Measurements from ENCODE around the gene SORCS2. TPM values are rescaled to one million over a fixed set of nuclear protein-coding genes. Genes with fewer than 3 reads are reported as not detected.

The SORCS2 gene
- total RNA-seq, 1 donor from 2014 or later, result 3.0 TPM

DNA sequence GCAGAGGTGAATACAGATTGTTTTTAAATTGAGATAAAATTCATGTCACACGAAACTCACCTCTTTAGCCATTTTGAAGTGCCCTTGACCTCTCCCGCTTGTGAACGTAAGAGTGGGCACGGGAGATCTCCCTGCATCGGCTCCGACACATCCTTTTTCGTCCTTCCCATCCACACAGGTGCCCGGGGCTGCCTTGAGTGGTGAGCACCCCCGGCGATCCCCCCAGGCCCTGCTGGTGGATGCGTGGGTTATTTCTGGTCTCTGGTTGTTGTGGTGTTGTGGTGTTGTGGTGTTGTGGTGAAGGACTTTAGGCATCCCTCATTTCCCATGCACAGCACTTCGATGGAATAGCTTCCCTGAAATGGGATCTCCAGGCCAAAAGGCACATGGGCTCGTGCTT lies 196.3 kb downstream of the SORCS2 start:
- Mint-ChIP-seq H3K27me3 (ENCODE audit: unreplicated experiment) (peaks cover 19% of the 10 kb centered on the region), H3K4me1 (ENCODE audit: unreplicated experiment) (peaks cover 5% of the 10 kb centered on the region), H3K9me3 (ENCODE audit: unreplicated experiment) (no peaks in the 10 kb centered on the region), H3K27ac (ENCODE audit: unreplicated experiment) (no peak overlapping the region), H3K36me3 (ENCODE audit: unreplicated experiment) (no peaks in the 10 kb centered on the region), H3K4me3 (ENCODE audit: unreplicated experiment) (no peak overlapping the region)
- DNase-seq (ENCODE audit: extremely low spot score, unreplicated experiment), result peak; percentile 68
- no peak for TF ChIP-seq CTCF (IDR thresholded peaks at IDR 0.05)

- Mint-ChIP-seq H3K9me3 (ENCODE audit: unreplicated experiment) (no peaks in the 10 kb centered on the region), H3K36me3 (ENCODE audit: unreplicated experiment) (no peaks in the 10 kb centered on the region), H3K27me3 (ENCODE audit: unreplicated experiment) (peaks cover 22% of the 10 kb centered on the region), H3K27ac (ENCODE audit: unreplicated experiment) (no peak overlapping the region), H3K4me3 (ENCODE audit: unreplicated experiment) (no peak overlapping the region), H3K4me1 (ENCODE audit: unreplicated experiment) (peaks cover 5% of the 10 kb centered on the region)
- peak; percentile 81 for DNase-seq (ENCODE audit: extremely low spot score, unreplicated experiment)
- no peak for TF ChIP-seq CTCF (IDR thresholded peaks at IDR 0.05)
Observed at GRCh38 chr4:7389101-7389701, 196.9 kb downstream of the SORCS2 start.

DNA sequence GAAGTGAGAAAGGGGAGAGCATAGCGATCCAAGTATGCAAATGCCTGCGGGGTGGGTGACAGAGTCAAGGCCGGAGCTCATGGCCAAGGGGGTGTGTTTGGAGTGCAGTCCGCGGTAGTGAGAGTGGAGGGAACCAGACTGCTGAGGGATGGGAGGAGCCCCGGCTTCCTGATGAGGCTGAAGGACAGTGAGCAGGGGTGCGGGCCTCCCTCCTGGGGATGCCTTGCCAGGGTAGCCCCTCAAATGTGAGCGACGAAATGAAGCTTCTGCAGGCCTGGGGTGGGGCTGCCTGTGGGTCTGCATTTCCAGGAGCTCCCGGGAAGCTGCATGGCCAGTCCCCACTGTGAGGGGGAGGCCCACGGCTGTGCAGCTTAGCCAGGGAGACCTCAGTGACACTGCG lies 197.4 kb downstream of the SORCS2 start:
- TF ChIP-seq CTCF (IDR thresholded peaks at IDR 0.05), result no peak
- Mint-ChIP-seq H3K4me1 (ENCODE audit: unreplicated experiment) (peaks cover 5% of the 10 kb centered on the region), H3K27ac (ENCODE audit: unreplicated experiment) (no peak overlapping the region), H3K4me3 (ENCODE audit: unreplicated experiment) (no peak overlapping the region), H3K36me3 (ENCODE audit: unreplicated experiment) (no peaks in the 10 kb centered on the region), H3K27me3 (ENCODE audit: unreplicated experiment) (peaks cover 22% of the 10 kb centered on the region), H3K9me3 (ENCODE audit: unreplicated experiment) (no peaks in the 10 kb centered on the region)
- no peak for DNase-seq (ENCODE audit: extremely low spot score, unreplicated experiment)

DNA sequence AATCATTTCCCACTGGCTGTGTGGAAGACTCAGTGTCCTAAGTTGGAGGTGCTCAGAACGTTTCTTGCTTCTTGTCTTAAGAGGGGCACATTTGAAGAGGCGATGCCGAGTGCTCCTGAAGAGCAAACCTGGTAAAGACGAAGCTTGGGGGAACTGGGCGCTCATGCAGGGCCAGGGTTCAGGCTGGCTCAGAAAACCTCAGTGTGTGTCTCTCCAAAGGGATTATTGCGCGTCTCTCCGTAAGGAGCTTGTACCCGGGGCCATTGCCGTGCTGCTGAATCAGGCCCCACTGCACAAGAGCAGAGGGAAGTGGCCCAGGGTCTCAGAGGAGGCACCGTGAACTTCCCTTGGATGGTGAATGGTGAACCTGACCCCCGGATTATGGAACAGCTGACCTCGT lies 198.0 kb downstream of the SORCS2 start:
- Mint-ChIP-seq H3K36me3 (ENCODE audit: unreplicated experiment) (no peaks in the 10 kb centered on the region), H3K27ac (ENCODE audit: unreplicated experiment) (no peak overlapping the region), H3K4me3 (ENCODE audit: unreplicated experiment) (no peak overlapping the region), H3K27me3 (ENCODE audit: unreplicated experiment) (peaks cover 22% of the 10 kb centered on the region), H3K4me1 (ENCODE audit: unreplicated experiment) (peaks cover 5% of the 10 kb centered on the region), H3K9me3 (ENCODE audit: unreplicated experiment) (no peaks in the 10 kb centered on the region)
- peak; percentile 44 for DNase-seq (ENCODE audit: extremely low spot score, unreplicated experiment)
- TF ChIP-seq CTCF (IDR thresholded peaks at IDR 0.05), result no peak

- no peaks in the 10 kb centered on the region for H3K36me3 Mint-ChIP-seq (ENCODE audit: unreplicated experiment)
- TF ChIP-seq CTCF (IDR thresholded peaks at IDR 0.05), result no peak
- peak; percentile 76 for DNase-seq (ENCODE audit: extremely low spot score, unreplicated experiment)
- no peak overlapping the region for H3K4me3 Mint-ChIP-seq (ENCODE audit: unreplicated experiment)
- H3K27ac Mint-ChIP-seq (ENCODE audit: unreplicated experiment), result no peak overlapping the region
- no peaks in the 10 kb centered on the region for H3K9me3 Mint-ChIP-seq (ENCODE audit: unreplicated experiment)
- peaks cover 24% of the 10 kb centered on the region for H3K27me3 Mint-ChIP-seq (ENCODE audit: unreplicated experiment)
- peaks cover 5% of the 10 kb centered on the region for H3K4me1 Mint-ChIP-seq (ENCODE audit: unreplicated experiment)
Observed at GRCh38 chr4:7390906-7391636, 198.7 kb downstream of the SORCS2 start.
